GM10266 (cell line): ENCODE data around the gene GBP7.

Experiments used
- DNase-seq: peaks from one replicate; pipeline ENCODE4 v3.0.0; 2012; ENCODE audit errors: extremely low spot score
- TF ChIP-seq, protein P1 (sequence below): IDR thresholded peaks from 2 replicates; pipeline ENCODE4 v1.5.1; 2012; ENCODE audit warnings: mild to moderate bottlenecking, low read depth; ENCODE audit not compliant: control insufficient read depth, insufficient read depth; ENCODE audit errors: missing control alignments

GBP7 gene

GRCh38 chr1:89190017-89190416 lies 14.2 kb upstream of the GBP7 start:
- TF ChIP-seq, protein P1, sequence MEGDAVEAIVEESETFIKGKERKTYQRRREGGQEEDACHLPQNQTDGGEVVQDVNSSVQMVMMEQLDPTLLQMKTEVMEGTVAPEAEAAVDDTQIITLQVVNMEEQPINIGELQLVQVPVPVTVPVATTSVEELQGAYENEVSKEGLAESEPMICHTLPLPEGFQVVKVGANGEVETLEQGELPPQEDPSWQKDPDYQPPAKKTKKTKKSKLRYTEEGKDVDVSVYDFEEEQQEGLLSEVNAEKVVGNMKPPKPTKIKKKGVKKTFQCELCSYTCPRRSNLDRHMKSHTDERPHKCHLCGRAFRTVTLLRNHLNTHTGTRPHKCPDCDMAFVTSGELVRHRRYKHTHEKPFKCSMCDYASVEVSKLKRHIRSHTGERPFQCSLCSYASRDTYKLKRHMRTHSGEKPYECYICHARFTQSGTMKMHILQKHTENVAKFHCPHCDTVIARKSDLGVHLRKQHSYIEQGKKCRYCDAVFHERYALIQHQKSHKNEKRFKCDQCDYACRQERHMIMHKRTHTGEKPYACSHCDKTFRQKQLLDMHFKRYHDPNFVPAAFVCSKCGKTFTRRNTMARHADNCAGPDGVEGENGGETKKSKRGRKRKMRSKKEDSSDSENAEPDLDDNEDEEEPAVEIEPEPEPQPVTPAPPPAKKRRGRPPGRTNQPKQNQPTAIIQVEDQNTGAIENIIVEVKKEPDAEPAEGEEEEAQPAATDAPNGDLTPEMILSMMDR = no peak
- no peak for DNase-seq

- no peak for DNase-seq
- TF ChIP-seq, protein P1 = no peak
These were observed 3.5 kb upstream of the GBP7 start for GRCh38 chr1:89179343-89179742.

DNA sequence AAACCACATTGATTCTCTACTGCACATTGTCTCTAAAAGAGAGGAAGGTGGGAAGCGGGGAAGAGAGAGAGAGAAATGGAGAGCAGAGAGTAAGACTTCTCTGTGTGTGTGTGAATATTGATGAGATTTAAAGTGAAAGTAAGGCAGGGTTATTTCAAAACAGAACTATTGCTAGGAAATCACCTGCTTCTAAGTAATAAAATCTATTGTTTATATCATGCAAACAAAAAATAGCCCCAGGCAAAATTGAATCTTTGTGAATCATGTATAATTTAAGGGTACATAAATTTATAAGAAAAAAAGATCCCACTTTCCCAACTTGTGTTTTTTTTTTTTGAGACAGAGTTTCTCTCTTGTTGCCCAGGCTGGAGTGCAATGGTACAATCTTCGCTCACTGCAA lies 1.2 kb upstream of the GBP7 start:
- no peak for DNase-seq
- TF ChIP-seq, protein P1 = no peak

DNA sequence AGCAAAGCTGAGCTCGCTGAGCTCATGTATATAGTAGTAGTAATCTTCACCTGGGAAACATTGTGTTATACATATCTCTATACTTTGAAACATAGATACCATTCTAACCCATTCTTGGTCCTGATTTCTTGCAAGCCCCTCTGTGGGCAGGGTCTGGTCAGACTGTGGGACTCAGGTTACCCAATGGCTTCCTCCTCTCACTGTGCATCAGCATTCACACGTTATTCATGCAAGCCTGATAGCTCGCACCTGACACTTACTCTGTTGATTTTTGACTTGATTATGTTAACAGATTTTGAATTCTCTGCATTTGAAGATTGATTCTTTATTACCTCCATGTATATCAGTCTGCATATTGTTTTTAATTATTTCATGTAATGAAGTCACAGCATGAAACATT lies 1.3 kb downstream of the GBP7 start:
- no peak for DNase-seq
- TF ChIP-seq, protein P1 = no peak

DNA sequence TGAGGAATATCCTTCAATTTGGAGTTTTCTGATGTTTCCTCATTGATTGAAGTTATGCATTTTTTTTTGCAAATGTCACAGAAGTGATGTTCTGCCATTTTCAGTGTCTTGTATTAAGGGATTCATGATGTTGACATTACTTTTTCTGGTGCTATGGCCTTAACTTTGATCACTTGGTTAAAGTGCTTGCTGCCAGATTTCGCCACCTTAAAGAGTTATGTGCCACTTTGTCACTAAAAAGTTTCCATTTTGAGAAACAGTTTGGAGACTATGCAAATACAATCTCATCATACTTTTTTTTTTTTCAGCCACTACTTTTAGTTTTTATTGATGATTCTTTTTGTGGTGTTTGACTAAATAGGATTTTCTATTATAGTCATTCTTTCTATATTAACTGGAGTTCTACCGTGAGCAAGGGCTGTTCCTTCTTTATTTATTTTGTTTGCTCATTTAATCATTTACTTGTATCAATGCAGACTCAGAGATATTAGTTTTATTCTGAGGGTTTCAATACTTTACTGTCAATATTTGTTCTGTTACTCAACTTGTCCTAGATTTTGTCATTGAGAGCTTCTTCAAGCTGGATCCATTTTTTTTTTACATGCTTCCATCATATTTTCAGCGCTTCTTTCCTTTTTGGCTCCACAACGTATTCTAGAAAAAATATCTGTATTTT lies 3.2 kb downstream of the GBP7 start:
- TF ChIP-seq, protein P1 = no peak
- DNase-seq = no peak

DNA sequence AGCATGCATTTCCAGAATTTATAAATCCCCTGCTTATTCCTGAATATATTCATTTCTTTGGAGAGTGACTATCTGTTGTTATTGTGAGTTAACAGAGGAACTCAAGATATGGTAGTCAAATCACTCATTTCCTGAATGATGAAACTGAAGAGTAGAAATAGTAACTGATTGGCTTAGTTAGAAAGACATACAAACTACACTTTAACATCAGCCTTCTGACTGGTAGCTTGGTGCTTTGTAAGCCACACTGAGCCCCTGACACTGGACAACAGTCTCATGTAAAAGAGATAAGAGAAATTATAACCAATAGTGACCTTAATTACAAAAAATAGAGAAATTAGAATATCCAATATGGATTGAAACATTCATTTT lies 4.8 kb downstream of the GBP7 start:
- TF ChIP-seq, protein P1 = no peak
- no peak for DNase-seq

- no peak for DNase-seq
- TF ChIP-seq, protein P1 = no peak
These were observed 5.4 kb downstream of the GBP7 start for GRCh38 chr1:89170170-89171066.
